K562 (cell line): Measurements from ENCODE around the gene CYP4B1. TPM values are rescaled to one million over a fixed set of nuclear protein-coding genes. Genes with fewer than 3 reads are reported as not detected.
A peak's percentile ranks its signal among the peaks of the same experiment; 100 is the strongest.

Experiments
- ATAC-seq: fragments of 200-7000 bp; cut with Tn5 transposase; 3 replicates; pipeline ENCODE4 v1.9.1; 2020; ENCODE audit warnings: moderate library complexity
- BruUV-seq: library from RNA; stranded (reverse); fragments of 400-500 nt; replicated peaks from 2 replicates; lab custom pipeline; 2021; lab: Mats Ljungman, UMichigan
- CTCF ChIA-PET: fragments of 300-600 bp; formaldehyde crosslinking; extraction: SDS; loops from one replicate; lab custom pipeline; 2021; ENCODE audit warnings: low intra/inter-chr PET ratio; lab: Yijun Ruan, JAX
- POLR2A ChIA-PET: fragments of 300-600, 350-650 bp; sonication (Branson Sonifier 250); formaldehyde crosslinking; extraction: SDS; loops from one replicate; lab custom pipeline; 2021; ENCODE audit warnings: antibody characterized with exemption, inconsistent platforms; lab: Yijun Ruan, JAX
- DNase-seq, 4 experiments: peaks; one replicate each; pipeline versions ENCODE4 v3.0.0 to v3.0.0-alpha.2; 2011 to 2018; ENCODE audit warnings: low spot score in 3 of 4, mixed read lengths in 3 of 4; ENCODE audit errors: extremely low read depth in 1 of 4
- FAIRE-seq: peaks from 2 replicates; lab custom pipeline; 2011; peaks lifted over from hg19 to GRCh38; lab: Jason Lieb, UNC
- H2AFZ ChIP-seq: 2 replicates; pipeline ENCODE4 v1.6.0; 2011; ENCODE audit warnings: low read depth, low read length, control low read depth, inconsistent platforms
- H3K27ac ChIP-seq: fragments of 200-600 bp; 3 replicates; pipeline ENCODE4 v1.8.0; 2011; ENCODE audit warnings: low read depth, mild to moderate bottlenecking, control low read depth, inconsistent platforms, low read length, moderate library complexity, mixed read lengths; ENCODE audit errors: extremely low read depth
- H3K27me3 ChIP-seq, 2 experiments: fragments of 300-600 bp in 1 of 2; 2 replicates in 1 of 2; 3 replicates in 1 of 2; pipeline versions ENCODE4 v1.6.0 to v1.8.0; 2011; ENCODE audit warnings: inconsistent platforms in 2 of 2, low read length in 2 of 2, mild to moderate bottlenecking in 1 of 2, mixed read lengths in 1 of 2, moderate library complexity in 1 of 2; ENCODE audit not compliant: control insufficient read depth in 2 of 2, insufficient read depth in 2 of 2
- H3K36me3 ChIP-seq: fragments of 300-600 bp; 3 replicates; pipeline ENCODE4 v1.8.0; 2011; ENCODE audit warnings: mild to moderate bottlenecking, low read length, inconsistent platforms; ENCODE audit not compliant: control insufficient read depth, insufficient read depth
- H3K4me1 ChIP-seq, 2 experiments: fragments of 200-600 bp in 1 of 2; replicated peaks in 1 of 2; 2 replicates in 1 of 2; 3 replicates in 1 of 2; pipeline versions ENCODE4 v1.5.1 to v1.8.0; 2011; ENCODE audit warnings: inconsistent platforms in 2 of 2, low read length in 2 of 2, mild to moderate bottlenecking in 1 of 2, mixed read lengths in 1 of 2, moderate library complexity in 1 of 2; ENCODE audit not compliant: control insufficient read depth in 2 of 2, insufficient read depth in 2 of 2
- H3K4me2 ChIP-seq: 2 replicates; pipeline ENCODE4 v1.6.1; 2011; ENCODE audit warnings: low read length, control low read depth, inconsistent platforms, mixed read lengths; ENCODE audit not compliant: insufficient read depth
- H3K4me3 ChIP-seq: fragments of 200-600 bp; sonication (generic), shearing (Covaris generic); 2 replicates; pipeline ENCODE4 v1.5.1; 2016; ENCODE audit warnings: control low read depth, inconsistent platforms
- H3K79me2 ChIP-seq: fragments of 200-600 bp; 3 replicates; pipeline ENCODE4 v1.8.0; 2011; ENCODE audit warnings: low read length, inconsistent platforms; ENCODE audit not compliant: control insufficient read depth, insufficient read depth
- H3K9ac ChIP-seq, 2 experiments: 2 replicates each; pipeline versions ENCODE4 v1.6.0 to v1.6.1; 2011; ENCODE audit warnings: low read depth in 2 of 2, low read length in 2 of 2, control low read depth in 1 of 2, inconsistent platforms in 1 of 2, mild to moderate bottlenecking in 1 of 2, mixed read lengths in 1 of 2; ENCODE audit not compliant: insufficient read depth in 1 of 2
- H3K9me1 ChIP-seq: one replicate; pipeline ENCODE4 v1.6.0; 2011; ENCODE audit warnings: inconsistent platforms, mild to moderate bottlenecking, low read length, moderate library complexity; ENCODE audit not compliant: control insufficient read depth, insufficient read depth
- H3K9me3 ChIP-seq: replicated peaks from 2 replicates; pipeline ENCODE4 v1.5.1; 2011; ENCODE audit warnings: low read depth, low read length, inconsistent platforms; ENCODE audit not compliant: control insufficient read depth, insufficient read depth
- H4K20me1 ChIP-seq: replicated peaks from 2 replicates; pipeline ENCODE4 v1.6.1; 2011; ENCODE audit warnings: low read length, inconsistent platforms, mixed read lengths; ENCODE audit not compliant: control insufficient read depth, insufficient read depth
- CCAR2 ChIP-seq: fragments of 200-400 bp; formaldehyde crosslinking; IDR thresholded peaks from 2 replicates; pipeline ENCODE4 v1.6.1; 2017; ENCODE audit warnings: mild to moderate bottlenecking, low read depth, low read length
- NFE2 ChIP-seq: IDR thresholded peaks from 2 replicates; pipeline ENCODE4 v1.6.1; 2014; ENCODE audit warnings: antibody characterized with exemption, low read depth
- RBM17 ChIP-seq: fragments of 200-400 bp; formaldehyde crosslinking; IDR thresholded peaks from 2 replicates; pipeline ENCODE4 v1.6.1; 2017; ENCODE audit warnings: low read depth, mild to moderate bottlenecking, low read length, borderline replicate concordance
- SOX6 ChIP-seq: fragments of 450-650 bp; IDR thresholded peaks from 2 replicates; pipeline ENCODE4 v1.6.1; 2014; ENCODE audit warnings: mild to moderate bottlenecking
- TCF7L2 ChIP-seq: fragments of 150-350 bp; IDR thresholded peaks from 2 replicates; pipeline ENCODE4 v1.6.1; 2016; ENCODE audit warnings: low read depth, mild to moderate bottlenecking, low read length, moderate library complexity
- ZKSCAN1 ChIP-seq: fragments of 150-350 bp; IDR thresholded peaks from 2 replicates; pipeline ENCODE4 v1.6.1; 2016; ENCODE audit warnings: low read depth, low read length
- ZNF239 ChIP-seq: fragments of 250-450 bp; sonication (Bioruptor Pico); IDR thresholded peaks from 2 replicates; pipeline ENCODE4 v1.4.0; 2020; ENCODE audit warnings: mild to moderate bottlenecking
- WGBS: fragments of 100-300 bp; shearing (Covaris generic); methylation state at CpG from one replicate; pipeline ENCODE4 v1.1.6; 2016; ENCODE audit warnings: low coverage, mixed read lengths; ENCODE audit not compliant: insufficient coverage; ENCODE audit errors: missing lambda C conversion rate; 5-methylcytosine and 5-hydroxymethylcytosine counted together
- in situ Hi-C: fragments of 300-500 bp; cut with MboI; formaldehyde crosslinking; loops from 4 replicates; pipeline ENCODE4 v1.15.0; 2018; ENCODE audit warnings: inconsistent platforms, mixed read lengths
- intact Hi-C: fragments of 100-400 bp; cut with micrococcal nuclease; formaldehyde crosslinking; loops from 2 replicates; pipeline ENCODE4 v1.14.2; 2022
- polyA plus RNA-seq, 8 experiments: library from polyadenylated mRNA; depleted of rRNA in 4 of 8; stranded (reverse) in 5 of 8; unstranded in 3 of 8; fragments of >200 nt; fragmentation: Nextera tagmentation in 2 of 8; fragmentation: Illumina TruSeq in 1 of 8; extraction: Ambion mirVana in 2 of 8; extraction: Trizol in 1 of 8; gene quantifications; 2 replicates each; pipeline versions ENCODE4 v1.2.1 to v1.2.3, GENCODE V29; 2011 to 2014; ENCODE audit warnings: inconsistent platforms in 1 of 8, missing spikeins in 1 of 8
- total RNA-seq, 7 experiments: library from RNA; depleted of rRNA in 6 of 7; stranded (reverse); fragments of >200 nt in 6 of 7; fragmentation: Illumina TruSeq in 2 of 7; extraction: Trizol in 2 of 7; gene quantifications; 2 replicates each; pipeline versions ENCODE4 v1.2.1 to v1.2.3, GENCODE V29; 2011 to 2021; ENCODE audit warnings: low replicate concordance in 1 of 7
- TF ChIP-seq, protein P1 (sequence below): fragments of 250-450 bp; sonication (Bioruptor Pico); IDR thresholded peaks from 2 replicates; pipeline ENCODE4 v1.4.0; 2020; ENCODE audit warnings: borderline replicate concordance
- TF ChIP-seq, protein P2 (sequence below): sonication (generic); IDR thresholded peaks from 2 replicates; pipeline ENCODE4 v1.6.1; 2016

CYP4B1 gene
- total and polyA plus RNA-seq, 9 of the 15 experiments (the other 6 are each of a cell fraction or from before 2014, with no cell fraction given), result 0.69 TPM; not detected in 8

DNA sequence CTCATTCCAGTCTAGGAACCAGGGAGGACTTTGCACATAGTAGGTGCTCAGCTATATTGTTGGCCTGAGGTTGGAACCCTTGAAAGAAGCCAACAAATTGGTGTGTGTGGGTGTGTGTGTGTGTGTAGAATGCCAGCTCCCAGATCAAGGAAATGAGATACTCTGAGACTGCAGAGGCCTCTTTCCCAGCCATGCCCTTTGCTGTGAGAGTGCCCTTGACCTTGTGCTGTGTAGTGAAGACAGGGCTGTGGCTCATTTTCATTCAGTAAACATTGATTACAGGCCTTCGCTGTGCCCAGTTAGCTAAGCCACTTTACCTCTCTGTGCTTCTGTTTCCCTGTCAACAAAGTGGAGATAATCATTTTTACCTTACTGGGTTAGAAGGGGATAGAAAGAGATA is 3.2 kb downstream of the CYP4B1 start:
- no peaks in the 10 kb centered on the region for H4K20me1 ChIP-seq
- no peak overlapping the region for H2AFZ ChIP-seq
- no peaks in the 10 kb centered on the region for H3K36me3 ChIP-seq
- intact Hi-C loops (no loop called here), in situ Hi-C loops (no loop called here)
- FAIRE-seq (no peak), DNase-seq (no peak), ATAC-seq (no peak)
- H3K9me1 ChIP-seq, result no peaks in the 10 kb centered on the region
- H3K79me2 ChIP-seq, result no peaks in the 10 kb centered on the region
- H3K27me3 ChIP-seq, result peaks cover 2 to 11% of the 10 kb centered on the region in 2 experiments; a peak in 2 of 5 replicates
- H3K4me3 ChIP-seq, result no peak overlapping the region
- 0% methylated on average over 1 of the region's 1 CpG for WGBS
- H3K27ac ChIP-seq, result no peak overlapping the region
- TF ChIP-seq ZKSCAN1, result peak; percentile 31; the same call in 1 of the 2 replicates
- no peak for TF ChIP-seq NFE2
- no peak for TF ChIP-seq SOX6
- TF ChIP-seq, protein P1, sequence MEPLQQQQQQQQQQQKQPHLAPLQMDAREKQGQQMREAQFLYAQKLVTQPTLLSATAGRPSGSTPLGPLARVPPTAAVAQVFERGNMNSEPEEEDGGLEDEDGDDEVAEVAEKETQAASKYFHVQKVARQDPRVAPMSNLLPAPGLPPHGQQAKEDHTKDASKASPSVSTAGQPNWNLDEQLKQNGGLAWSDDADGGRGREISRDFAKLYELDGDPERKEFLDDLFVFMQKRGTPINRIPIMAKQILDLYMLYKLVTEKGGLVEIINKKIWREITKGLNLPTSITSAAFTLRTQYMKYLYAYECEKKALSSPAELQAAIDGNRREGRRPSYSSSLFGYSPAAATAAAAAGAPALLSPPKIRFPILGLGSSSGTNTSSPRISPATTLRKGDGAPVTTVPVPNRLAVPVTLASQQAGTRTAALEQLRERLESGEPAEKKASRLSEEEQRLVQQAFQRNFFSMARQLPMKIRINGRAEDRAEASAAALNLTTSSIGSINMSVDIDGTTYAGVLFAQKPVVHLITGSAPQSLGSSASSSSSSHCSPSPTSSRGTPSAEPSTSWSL, result no peak
- no peak for TF ChIP-seq RBM17
- no peak for TF ChIP-seq CCAR2
- no peak for TF ChIP-seq ZNF239 (CRISPR knock-in tag)
- TF ChIP-seq, protein P2, sequence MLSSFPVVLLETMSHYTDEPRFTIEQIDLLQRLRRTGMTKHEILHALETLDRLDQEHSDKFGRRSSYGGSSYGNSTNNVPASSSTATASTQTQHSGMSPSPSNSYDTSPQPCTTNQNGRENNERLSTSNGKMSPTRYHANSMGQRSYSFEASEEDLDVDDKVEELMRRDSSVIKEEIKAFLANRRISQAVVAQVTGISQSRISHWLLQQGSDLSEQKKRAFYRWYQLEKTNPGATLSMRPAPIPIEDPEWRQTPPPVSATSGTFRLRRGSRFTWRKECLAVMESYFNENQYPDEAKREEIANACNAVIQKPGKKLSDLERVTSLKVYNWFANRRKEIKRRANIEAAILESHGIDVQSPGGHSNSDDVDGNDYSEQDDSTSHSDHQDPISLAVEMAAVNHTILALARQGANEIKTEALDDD, result no peak
- no peak for TF ChIP-seq TCF7L2
- POLR2A ChIA-PET, result interaction anchor here (0.8 to 1.4 kb wide), 3 partner anchors 9 to 30 kb away, joined by 3 to 5 read pairs (median 4); no protein-coding TSS in a partner anchor
- CTCF ChIA-PET, result no interaction called here
- BruUV-seq, result no TSS peak
- no peaks in the 10 kb centered on the region for H3K9me3 ChIP-seq
- H3K4me1 ChIP-seq, result no peaks in the 10 kb centered on the region
- H3K4me2 ChIP-seq, result no peak overlapping the region
- no peak overlapping the region for H3K9ac ChIP-seq
